SK-N-SH (cell line): ENCODE data around the gene ZNF341. TPM values are rescaled to one million over a fixed set of nuclear protein-coding genes. Genes with fewer than 3 reads are reported as not detected.

Source experiments
- CTCF ChIA-PET: fragments of 300-600, 350-600 bp; formaldehyde crosslinking; extraction: SDS; loops from one replicate; lab custom pipeline; 2021; lab: Yijun Ruan, JAX
- POLR2A ChIA-PET: fragments of 350-600 bp; sonication (Branson Sonifier 250); formaldehyde crosslinking; extraction: SDS; loops from one replicate; lab custom pipeline; 2020; ENCODE audit warnings: antibody characterized with exemption, inconsistent platforms; lab: Yijun Ruan, JAX
- DNase-seq: peaks from one replicate; pipeline ENCODE4 v3.0.0; 2012
- H2AFZ ChIP-seq: fragments of 200-600 bp; sonication (generic); 2 replicates; pipeline ENCODE4 v1.8.1; 2016; ENCODE audit warnings: antibody characterized with exemption, mild to moderate bottlenecking, low read depth
- H3F3A ChIP-seq: fragments of 200-600 bp; sonication (generic); replicated peaks from 2 replicates; pipeline ENCODE3; 2016; ENCODE audit warnings: antibody characterized with exemption, mild to moderate bottlenecking; ENCODE audit not compliant: insufficient read depth
- H3K27ac ChIP-seq, 2 experiments: fragments of 200-500 bp in 1 of 2; fragments of 200-600 bp in 1 of 2; sonication (Bioruptor generic) in 1 of 2; sonication (generic), shearing (Covaris generic) in 1 of 2; 2 replicates each; pipeline versions ENCODE4 v1.5.1 to v1.6.1; 2014 to 2016; ENCODE audit warnings: low read depth in 2 of 2, inconsistent platforms in 1 of 2, low read length in 1 of 2, mild to moderate bottlenecking in 1 of 2, mixed read lengths in 1 of 2
- H3K27me3 ChIP-seq: fragments of 200-600 bp; sonication (generic), shearing (Covaris generic); 2 replicates; pipeline ENCODE4 v1.6.1; 2016; ENCODE audit warnings: mixed run types; ENCODE audit not compliant: insufficient read depth
- H3K36me3 ChIP-seq, 2 experiments: fragments of 200-500 bp in 1 of 2; fragments of 200-600 bp in 1 of 2; sonication (Bioruptor generic) in 1 of 2; sonication (generic) in 1 of 2; replicated peaks in 1 of 2; 2 replicates each; pipeline versions ENCODE3 to v1.5.1; 2014 to 2016; ENCODE audit warnings: low read length in 1 of 2, mild to moderate bottlenecking in 1 of 2; ENCODE audit not compliant: insufficient read depth in 2 of 2, control insufficient read depth in 1 of 2
- H3K4me1 ChIP-seq, 2 experiments: fragments of 200-500 bp in 1 of 2; fragments of 200-600 bp in 1 of 2; sonication (Bioruptor generic) in 1 of 2; sonication (generic), shearing (Covaris generic) in 1 of 2; 2 replicates each; pipeline versions ENCODE4 v1.5.1 to v1.6.1; 2014 to 2016; ENCODE audit warnings: low read depth in 1 of 2, low read length in 1 of 2, mixed run types in 1 of 2; ENCODE audit not compliant: insufficient read depth in 2 of 2, control insufficient read depth in 1 of 2
- H3K4me2 ChIP-seq: fragments of 200-600 bp; sonication (generic), shearing (Covaris generic); 2 replicates; pipeline ENCODE4 v1.6.1; 2017; ENCODE audit warnings: mixed run types
- H3K4me3 ChIP-seq, 2 experiments: fragments of 200-500 bp in 1 of 2; fragments of 200-600 bp in 1 of 2; sonication (Bioruptor generic) in 1 of 2; sonication (generic), shearing (Covaris generic) in 1 of 2; 2 replicates each; pipeline versions ENCODE4 v1.5.1 to v1.8.1; 2014 to 2016; ENCODE audit warnings: low read depth in 2 of 2, inconsistent platforms in 1 of 2, low read length in 1 of 2, mild to moderate bottlenecking in 1 of 2, mixed read lengths in 1 of 2, moderate library complexity in 1 of 2
- H3K79me2 ChIP-seq: fragments of 200-600 bp; sonication (generic); 2 replicates; pipeline ENCODE4 v1.8.1; 2017; ENCODE audit warnings: mild to moderate bottlenecking; ENCODE audit not compliant: insufficient read depth
- H3K9ac ChIP-seq: fragments of 200-600 bp; sonication (generic); 2 replicates; pipeline ENCODE4 v1.6.1; 2017; ENCODE audit warnings: mixed run types
- H3K9me2 ChIP-seq: fragments of 200-600 bp; sonication (generic); 2 replicates; pipeline ENCODE4 v1.6.1; 2017; ENCODE audit warnings: mixed run types
- H3K9me3 ChIP-seq: fragments of 200-600 bp; sonication (generic); 2 replicates; pipeline ENCODE4 v1.6.1; 2017; ENCODE audit warnings: mixed run types, mild to moderate bottlenecking, moderate library complexity
- H4K20me1 ChIP-seq: fragments of 200-600 bp; sonication (generic); 2 replicates; pipeline ENCODE4 v1.6.1; 2017; ENCODE audit warnings: mild to moderate bottlenecking, mixed run types; ENCODE audit not compliant: insufficient read depth
- CHD2 ChIP-seq: fragments of 150-350 bp; IDR thresholded peaks from 2 replicates; pipeline ENCODE4 v1.6.1; 2018; ENCODE audit warnings: low read length; ENCODE audit not compliant: partially characterized antibody
- ELF1 ChIP-seq: IDR thresholded peaks from 2 replicates; pipeline ENCODE4 v1.4.0; 2012
- EZH2phosphoT487 ChIP-seq: fragments of 200-600 bp; sonication (generic); IDR thresholded peaks from 2 replicates; pipeline ENCODE4 v1.6.1; 2017; ENCODE audit warnings: low read depth, mixed run types, mild to moderate bottlenecking, antibody characterized with exemption, moderate library complexity, borderline replicate concordance
- FOSL2 ChIP-seq: IDR thresholded peaks from 2 replicates; pipeline ENCODE4 v1.4.0; 2012; ENCODE audit warnings: low read depth, mild to moderate bottlenecking, moderate library complexity, borderline replicate concordance
- FOXJ3 ChIP-seq: sonication (generic); formaldehyde crosslinking; IDR thresholded peaks from 2 replicates; pipeline ENCODE4 v1.5.1; 2020; ENCODE audit warnings: mild to moderate bottlenecking, missing genetic modification reagents
- FOXM1 ChIP-seq: IDR thresholded peaks from 2 replicates; pipeline ENCODE4 v1.4.0; 2012; ENCODE audit warnings: low read depth, mild to moderate bottlenecking
- GABPA ChIP-seq: IDR thresholded peaks from 2 replicates; pipeline ENCODE4 v1.4.0; 2012; ENCODE audit warnings: low read depth, mild to moderate bottlenecking
- GATA2 ChIP-seq: sonication (generic); formaldehyde crosslinking; IDR thresholded peaks from 2 replicates; pipeline ENCODE4 v1.5.0; 2020; ENCODE audit warnings: mild to moderate bottlenecking, missing genetic modification reagents
- JUND ChIP-seq: IDR thresholded peaks from 2 replicates; pipeline ENCODE4 v1.4.0; 2012
- MEF2A ChIP-seq: IDR thresholded peaks from 2 replicates; pipeline ENCODE4 v1.4.0; 2012; ENCODE audit warnings: low read depth, borderline replicate concordance
- MXI1 ChIP-seq: IDR thresholded peaks from 2 replicates; pipeline ENCODE4 v1.6.1; 2012; ENCODE audit warnings: mild to moderate bottlenecking, low read depth, low read length, improper control_type of control experiment
- NFIC ChIP-seq: IDR thresholded peaks from 2 replicates; pipeline ENCODE4 v1.4.0; 2012; ENCODE audit warnings: borderline replicate concordance
- NRF1 ChIP-seq: IDR thresholded peaks from 2 replicates; pipeline ENCODE4 v1.6.1; 2012; ENCODE audit warnings: low read depth, mild to moderate bottlenecking, low read length
- POLR2AphosphoS5 ChIP-seq: IDR thresholded peaks from 2 replicates; pipeline ENCODE4 v1.6.1; 2012; ENCODE audit warnings: low read depth, low read length
- RCOR1 ChIP-seq: fragments of 150-350 bp; IDR thresholded peaks from 2 replicates; pipeline ENCODE4 v1.6.1; 2017; ENCODE audit warnings: antibody characterized with exemption, low read length
- REST ChIP-seq: IDR thresholded peaks from 2 replicates; pipeline ENCODE4 v1.6.1; 2012; ENCODE audit warnings: mild to moderate bottlenecking, low read depth, low read length, moderate library complexity
- SMC3 ChIP-seq: IDR thresholded peaks from 2 replicates; pipeline ENCODE4 v1.6.1; 2012; ENCODE audit warnings: low read depth, low read length, improper control_type of control experiment
- TCF12 ChIP-seq: IDR thresholded peaks from 2 replicates; pipeline ENCODE4 v1.4.0; 2012
- YY1 ChIP-seq: IDR thresholded peaks from 2 replicates; pipeline ENCODE4 v1.4.0; 2012; ENCODE audit warnings: low read depth, mild to moderate bottlenecking
- WGBS: methylation state at CpG from one replicate; pipeline ENCODE4 v1.1.6; 2017; ENCODE audit warnings: low lambda C conversion rate; 5-methylcytosine and 5-hydroxymethylcytosine counted together
- polyA plus RNA-seq, 3 experiments: library from polyadenylated mRNA; depleted of rRNA; stranded (reverse); fragments of >200 nt; gene quantifications; 2 replicates each; pipeline ENCODE4 v1.2.3, GENCODE V29; 2012
- TF ChIP-seq, protein P1 (sequence below): IDR thresholded peaks from 2 replicates; pipeline ENCODE4; 2012
- TF ChIP-seq, protein P2 (sequence below): fragments of 200-600 bp; sonication (generic); IDR thresholded peaks from 2 replicates; pipeline ENCODE4 v1.6.1; 2017; ENCODE audit warnings: antibody characterized with exemption, mild to moderate bottlenecking, moderate library complexity

ZNF341 gene
- polyA plus RNA-seq, 1 of the 3 experiments (the other 2 are of a cell fraction), result 3.2 TPM

DNA sequence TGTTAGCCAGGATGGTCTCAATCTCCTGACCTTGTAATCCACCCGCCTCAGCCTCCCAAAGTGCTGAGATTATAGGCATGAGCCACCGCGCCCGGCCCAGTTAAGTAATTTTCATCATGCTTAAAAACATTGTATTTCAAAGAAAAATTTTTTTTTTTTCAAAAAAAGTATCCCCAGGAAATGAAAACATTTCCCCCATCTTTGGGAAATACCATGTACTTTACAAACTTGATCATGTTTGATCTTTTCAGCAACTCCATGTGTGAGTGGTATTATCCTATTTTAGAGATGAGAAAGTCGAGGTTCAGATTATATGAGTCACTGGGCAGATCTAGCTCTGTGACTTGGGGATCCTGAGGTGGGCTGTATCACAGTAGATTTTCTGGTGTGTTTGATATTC lies 91.2 kb downstream of the ZNF341 start:
- H2AFZ ChIP-seq, result no peak overlapping the region
- TF ChIP-seq CHD2 (no peak), MEF2A (no peak), FOSL2 (no peak), GATA2 (no peak), FOXM1 (no peak), TCF12 (no peak), FOXJ3 (CRISPR knock-in tag) (no peak), YY1 (no peak), EZH2phosphoT487 (no peak)
- TF ChIP-seq, protein P1, sequence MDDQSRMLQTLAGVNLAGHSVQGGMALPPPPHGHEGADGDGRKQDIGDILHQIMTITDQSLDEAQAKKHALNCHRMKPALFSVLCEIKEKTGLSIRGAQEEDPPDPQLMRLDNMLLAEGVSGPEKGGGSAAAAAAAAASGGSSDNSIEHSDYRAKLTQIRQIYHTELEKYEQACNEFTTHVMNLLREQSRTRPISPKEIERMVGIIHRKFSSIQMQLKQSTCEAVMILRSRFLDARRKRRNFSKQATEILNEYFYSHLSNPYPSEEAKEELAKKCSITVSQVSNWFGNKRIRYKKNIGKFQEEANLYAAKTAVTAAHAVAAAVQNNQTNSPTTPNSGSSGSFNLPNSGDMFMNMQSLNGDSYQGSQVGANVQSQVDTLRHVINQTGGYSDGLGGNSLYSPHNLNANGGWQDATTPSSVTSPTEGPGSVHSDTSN, result no peak
- TF ChIP-seq, all 33 proteins: peak for 0
- Histone ChIP-seq H3K9me2 (no peaks in the 10 kb centered on the region), H3K36me3 (peaks cover 0 to 5% of the 10 kb centered on the region in 2 experiments), H3F3A (no peaks in the 10 kb centered on the region), H4K20me1 (peaks cover 97% of the 10 kb centered on the region), H3K4me1 (peaks cover under 1 to 6% of the 10 kb centered on the region in 2 experiments; a peak in 2 of 4 replicates), H3K9ac (no peak overlapping the region), H3K4me2 (no peak overlapping the region), H3K79me2 (peaks cover 99% of the 10 kb centered on the region), H3K9me3 (no peaks in the 10 kb centered on the region), H3K27me3 (no peaks in the 10 kb centered on the region), H3K27ac (no peak overlapping the region), H3K4me3 (no peak overlapping the region)
- ChIA-PET POLR2A (no interaction called here), CTCF (interaction anchor here (0.6 kb wide), 1 partner anchor 8 kb away, joined by 3 read pairs; no protein-coding TSS in a partner anchor)
- DNase-seq, result no peak
- 98% methylated on average over 5 of the region's 5 CpGs for WGBS

DNA sequence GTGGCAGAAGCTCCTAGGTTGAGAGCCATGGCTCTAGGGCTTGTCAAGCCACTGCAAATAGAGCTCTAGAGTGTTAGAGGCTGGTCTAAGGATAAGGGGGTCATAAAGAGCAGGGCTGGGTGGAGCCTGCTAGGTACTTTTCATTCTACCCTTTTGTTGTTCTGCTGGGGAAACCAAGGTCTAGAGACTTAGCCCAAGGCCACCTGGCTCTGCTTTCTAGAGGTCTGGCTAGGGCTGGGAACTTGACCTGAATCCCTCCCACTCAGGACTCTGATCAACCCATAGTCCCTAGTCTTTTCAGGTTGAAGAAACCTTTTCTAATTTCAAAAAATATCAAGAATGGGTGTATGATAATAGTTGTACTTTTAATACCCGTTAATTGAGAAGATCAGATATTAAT lies 93.1 kb downstream of the ZNF341 start:
- WGBS, result 94% methylated on average over 1 of the region's 1 CpG
- POLR2A ChIA-PET, result interaction anchor here (0.6 kb wide), 1 partner anchor 105 kb away, joined by 4 read pairs; the partner anchor contains the start of gene PXMP4
- Histone ChIP-seq H3K4me1 (peaks cover 5 to 10% of the 10 kb centered on the region in 2 experiments; a peak in 2 of 4 replicates), H3K4me2 (no peak overlapping the region), H3K36me3 (peaks cover 0 to 5% of the 10 kb centered on the region in 2 experiments), H3K27me3 (no peaks in the 10 kb centered on the region), H3F3A (no peaks in the 10 kb centered on the region), H3K27ac (no peak overlapping the region), H3K4me3 (no peak overlapping the region), H4K20me1 (peaks cover 97% of the 10 kb centered on the region), H3K9me2 (no peaks in the 10 kb centered on the region), H3K79me2 (peaks cover 99% of the 10 kb centered on the region), H2AFZ (no peak overlapping the region), H3K9me3 (no peaks in the 10 kb centered on the region), H3K9ac (no peak overlapping the region)
- no peak for TF ChIP-seq POLR2AphosphoS5
- no peak for TF ChIP-seq GABPA
- no peak for TF ChIP-seq CHD2
- no peak for TF ChIP-seq NFIC
- TF ChIP-seq NRF1, result no peak
- no peak for TF ChIP-seq JUND
- no peak for TF ChIP-seq EZH2phosphoT487
- TF ChIP-seq, protein P2, sequence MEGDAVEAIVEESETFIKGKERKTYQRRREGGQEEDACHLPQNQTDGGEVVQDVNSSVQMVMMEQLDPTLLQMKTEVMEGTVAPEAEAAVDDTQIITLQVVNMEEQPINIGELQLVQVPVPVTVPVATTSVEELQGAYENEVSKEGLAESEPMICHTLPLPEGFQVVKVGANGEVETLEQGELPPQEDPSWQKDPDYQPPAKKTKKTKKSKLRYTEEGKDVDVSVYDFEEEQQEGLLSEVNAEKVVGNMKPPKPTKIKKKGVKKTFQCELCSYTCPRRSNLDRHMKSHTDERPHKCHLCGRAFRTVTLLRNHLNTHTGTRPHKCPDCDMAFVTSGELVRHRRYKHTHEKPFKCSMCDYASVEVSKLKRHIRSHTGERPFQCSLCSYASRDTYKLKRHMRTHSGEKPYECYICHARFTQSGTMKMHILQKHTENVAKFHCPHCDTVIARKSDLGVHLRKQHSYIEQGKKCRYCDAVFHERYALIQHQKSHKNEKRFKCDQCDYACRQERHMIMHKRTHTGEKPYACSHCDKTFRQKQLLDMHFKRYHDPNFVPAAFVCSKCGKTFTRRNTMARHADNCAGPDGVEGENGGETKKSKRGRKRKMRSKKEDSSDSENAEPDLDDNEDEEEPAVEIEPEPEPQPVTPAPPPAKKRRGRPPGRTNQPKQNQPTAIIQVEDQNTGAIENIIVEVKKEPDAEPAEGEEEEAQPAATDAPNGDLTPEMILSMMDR, result no peak
- TF ChIP-seq MXI1, result no peak
- no peak for TF ChIP-seq SMC3
- TF ChIP-seq REST, result no peak
- TF ChIP-seq RCOR1, result no peak
- TF ChIP-seq ELF1, result no peak
- no peak for DNase-seq
- CTCF ChIA-PET, result interaction anchor here (1.5 kb wide), 2 partner anchors 9 to 13 kb away, joined by 3 read pairs; no protein-coding TSS in a partner anchor
